ENCODE results near the gene BCL11A.
A peak's percentile ranks its signal among the peaks of the same experiment; 100 is the strongest.
"Not testable (repeated sequence)": the region's sequence is repeated elsewhere in the genome, so short reads cannot be mapped to it uniquely, and the experiment has no call there.

The BCL11A gene

GRCh38 chr2:60422826-60423483 lies 130.5 kb downstream of the BCL11A start:
- DNase-seq, result no peak

GRCh38 chr2:60417210-60417609 lies 136.2 kb downstream of the BCL11A start:
- DNase-seq, result not testable (repeated sequence)

GRCh38 chr2:60416221-60417008 lies 137.0 kb downstream of the BCL11A start:
- no peak for DNase-seq

GRCh38 chr2:60415814-60416213 lies 137.6 kb downstream of the BCL11A start:
- no peak for DNase-seq

GRCh38 chr2:60414495-60415138 lies 138.8 kb downstream of the BCL11A start:
- no peak for DNase-seq

- no peak for DNase-seq
Measured at GRCh38 chr2:60413814-60414168, 139.7 kb downstream of the BCL11A start.

- peak; percentile 73 to 93 for DNase-seq
Measured at GRCh38 chr2:60413069-60413813, 140.2 kb downstream of the BCL11A start.

- DNase-seq, result peak in 1 of 2 experiments; percentile 31
Measured at GRCh38 chr2:60412620-60413019, 140.8 kb downstream of the BCL11A start.

- no peak for DNase-seq
Measured at GRCh38 chr2:60412027-60412426, 141.4 kb downstream of the BCL11A start.

GRCh38 chr2:60411295-60411694 lies 142.2 kb downstream of the BCL11A start:
- no peak for DNase-seq

- no peak for DNase-seq
Measured at GRCh38 chr2:60410456-60411146, 142.9 kb downstream of the BCL11A start.

- no peak for DNase-seq
Measured at GRCh38 chr2:60409531-60409871, 144.0 kb downstream of the BCL11A start.

- no peak for DNase-seq
Measured at GRCh38 chr2:60408811-60409530, 144.5 kb downstream of the BCL11A start.

- no peak for DNase-seq
Measured at GRCh38 chr2:60408207-60408606, 145.2 kb downstream of the BCL11A start.

- DNase-seq, result no peak
Measured at GRCh38 chr2:60407398-60407797, 146.1 kb downstream of the BCL11A start.

GRCh38 chr2:60406192-60406591 lies 147.3 kb downstream of the BCL11A start:
- DNase-seq, result no peak

GRCh38 chr2:60405271-60405919 lies 148.1 kb downstream of the BCL11A start:
- no peak for DNase-seq
